ENCODE measurements around the gene POLR2F.

GRCh38 chr22:37916311-37916710 is 37.2 kb upstream of the POLR2F start:
- TF ChIP-seq, protein P1, sequence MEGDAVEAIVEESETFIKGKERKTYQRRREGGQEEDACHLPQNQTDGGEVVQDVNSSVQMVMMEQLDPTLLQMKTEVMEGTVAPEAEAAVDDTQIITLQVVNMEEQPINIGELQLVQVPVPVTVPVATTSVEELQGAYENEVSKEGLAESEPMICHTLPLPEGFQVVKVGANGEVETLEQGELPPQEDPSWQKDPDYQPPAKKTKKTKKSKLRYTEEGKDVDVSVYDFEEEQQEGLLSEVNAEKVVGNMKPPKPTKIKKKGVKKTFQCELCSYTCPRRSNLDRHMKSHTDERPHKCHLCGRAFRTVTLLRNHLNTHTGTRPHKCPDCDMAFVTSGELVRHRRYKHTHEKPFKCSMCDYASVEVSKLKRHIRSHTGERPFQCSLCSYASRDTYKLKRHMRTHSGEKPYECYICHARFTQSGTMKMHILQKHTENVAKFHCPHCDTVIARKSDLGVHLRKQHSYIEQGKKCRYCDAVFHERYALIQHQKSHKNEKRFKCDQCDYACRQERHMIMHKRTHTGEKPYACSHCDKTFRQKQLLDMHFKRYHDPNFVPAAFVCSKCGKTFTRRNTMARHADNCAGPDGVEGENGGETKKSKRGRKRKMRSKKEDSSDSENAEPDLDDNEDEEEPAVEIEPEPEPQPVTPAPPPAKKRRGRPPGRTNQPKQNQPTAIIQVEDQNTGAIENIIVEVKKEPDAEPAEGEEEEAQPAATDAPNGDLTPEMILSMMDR (IDR thresholded peaks at IDR 0.05; ENCODE audit: low read depth, low read length, missing input control), result no peak
- TF ChIP-seq RAD21 (IDR thresholded peaks at IDR 0.05) (no peak), ZBTB33 (IDR thresholded peaks at IDR 0.05) (no peak), REST (IDR thresholded peaks at IDR 0.05) (no peak), EGR1 (IDR thresholded peaks at IDR 0.05; ENCODE audit: low read depth in 2 of 2) (no peak), JUND (IDR thresholded peaks at IDR 0.05) (no peak), YY1 (IDR thresholded peaks at IDR 0.05) (no peak), MAX (IDR thresholded peaks at IDR 0.05) (no peak)
